ENCODE measurements around the gene BEAN1. TPM values are rescaled to one million over a fixed set of nuclear protein-coding genes. Genes with fewer than 3 reads are reported as not detected.

The BEAN1 gene
- total and polyA plus RNA-seq, 9 of the 15 experiments (the other 6 are each of a cell fraction or from before 2014, with no cell fraction given): not detected

GRCh38 chr16:66402591-66403230 is 24.4 kb upstream of the BEAN1 start:
- no TSS peak for BruUV-seq (replicated peaks)
- H3K9ac ChIP-seq (ENCODE audit: insufficient read depth in 1 of 2, low read depth in 2 of 2, low read length in 2 of 2): no peak overlapping the region
- WGBS (ENCODE audit: insufficient coverage, low coverage, missing lambda C conversion rate): 8% methylated on average over 51 of the region's 61 CpGs
- DNase-seq (ENCODE audit: extremely low read depth in 1 of 4, low spot score in 3 of 4) (no peak), FAIRE-seq (no peak), ATAC-seq (no peak)
- intact Hi-C loops (cut with micrococcal nuclease): loop anchor here (10.0 kb wide), 1 partner anchor 322 kb away; no protein-coding TSS in a partner anchor
- no peaks in the 10 kb centered on the region for H3K36me3 ChIP-seq (ENCODE audit: control insufficient read depth, insufficient read depth, low read length)
- H4K20me1 ChIP-seq (replicated peaks; ENCODE audit: control insufficient read depth, insufficient read depth, low read length): 0 out of 2 replicates have a peak, but pooled peaks cover 7% of the 10 kb centered on the region
- peaks cover 0 to 14% of the 10 kb centered on the region in 2 experiments; a peak in 3 of 5 replicates for H3K4me1 ChIP-seq (replicated peaks in 1 of 2; ENCODE audit: control insufficient read depth in 2 of 2, insufficient read depth in 2 of 2, low read length in 2 of 2)
- no peak overlapping the region for H2AFZ ChIP-seq (ENCODE audit: low read depth, low read length)
- CTCF ChIA-PET (ENCODE audit: low intra/inter-chr PET ratio): no interaction called here
- no peak overlapping the region for H3K27ac ChIP-seq (ENCODE audit: extremely low read depth, low read depth, low read length)
- no peaks in the 10 kb centered on the region for H3K79me2 ChIP-seq (ENCODE audit: control insufficient read depth, insufficient read depth, low read length)
- H3K9me3 ChIP-seq (replicated peaks; ENCODE audit: control insufficient read depth, insufficient read depth, low read depth, low read length): no peaks in the 10 kb centered on the region
- in situ Hi-C loops (cut with MboI): loop anchor here (10.0 kb wide), 1 partner anchor 462 kb away; no protein-coding TSS in a partner anchor
- POLR2A ChIA-PET: no interaction called here
- H3K9me1 ChIP-seq (ENCODE audit: control insufficient read depth, insufficient read depth, low read length): no peaks in the 10 kb centered on the region
- no peak overlapping the region for H3K4me3 ChIP-seq
- H3K27me3 ChIP-seq (ENCODE audit: control insufficient read depth in 2 of 2, insufficient read depth in 2 of 2, low read length in 2 of 2): peaks cover 15 to 31% of the 10 kb centered on the region in 2 experiments; a peak in 4 of 5 replicates
- no peak overlapping the region for H3K4me2 ChIP-seq (ENCODE audit: insufficient read depth, low read length)
- TF ChIP-seq RBM25 (IDR thresholded peaks at IDR 0.05; ENCODE audit: low read depth, low read length, severe bottlenecking) (no peak), ZNF740 (CRISPR knock-in tag; IDR thresholded peaks at IDR 0.05) (no peak), ZNF740 (tag; IDR thresholded peaks at IDR 0.05) (no peak), TCFL5 (CRISPR knock-in tag; conservative IDR thresholded peaks at IDR 0.05) (no peak), NR4A1 (CRISPR knock-in tag; IDR thresholded peaks at IDR 0.05) (no peak), NR4A1 (tag; IDR thresholded peaks at IDR 0.05) (no peak), ZNF57 (CRISPR knock-in tag; IDR thresholded peaks at IDR 0.05) (no peak), FOS (IDR thresholded peaks at IDR 0.05; ENCODE audit: extremely low read depth, insufficient read length) (no peak), FOXP4 (CRISPR knock-in tag; IDR thresholded peaks at IDR 0.05; ENCODE audit: borderline replicate concordance) (no peak), ZNF395 (CRISPR knock-in tag; IDR thresholded peaks at IDR 0.05) (no peak), ETV6 (IDR thresholded peaks at IDR 0.05; ENCODE audit: borderline replicate concordance in 1 of 2, low read depth in 2 of 2, low read length in 1 of 2) (no peak), ETV6 (CRISPR knock-in tag; IDR thresholded peaks at IDR 0.05; ENCODE audit: borderline replicate concordance) (no peak), HMG20B (CRISPR knock-in tag; IDR thresholded peaks at IDR 0.05) (no peak), ZFPM2 (CRISPR knock-in tag; IDR thresholded peaks at IDR 0.05) (no peak), SAP30 (IDR thresholded peaks at IDR 0.05; ENCODE audit: borderline replicate concordance, insufficient read depth, low read depth, low read length, poor library complexity, severe bottlenecking) (no peak)

Data from K562 (cell line).